ENCODE measurements around the gene PRKN. TPM values are rescaled to one million over a fixed set of nuclear protein-coding genes. Genes with fewer than 3 reads are reported as not detected.

PRKN gene
- total RNA-seq, 1 experiment from 2014 or later = 1.2 TPM

GRCh38 chr6:161985876-161986423, 741.6 kb downstream of the PRKN start:
- H3K27me3 ChIP-seq (replicated peaks; ENCODE audit: insufficient read depth, low read depth, low read length, poor library complexity) = no peaks in the 10 kb centered on the region
- H3K36me3 ChIP-seq (ENCODE audit: insufficient read depth, low read length, poor library complexity, severe bottlenecking) = no peaks in the 10 kb centered on the region
- H3K4me3 ChIP-seq (ENCODE audit: low read depth, low read length, poor library complexity, severe bottlenecking) = no peak overlapping the region
- ChIA-PET POLR2A (ENCODE audit: low non-redundant PET) (no interaction called here), CTCF (no interaction called here)
- intact Hi-C loops (cut with micrococcal nuclease; ENCODE audit: unreplicated experiment) = no loop called here
- H3K27ac ChIP-seq (ENCODE audit: low read depth, low read length, poor library complexity, severe bottlenecking) = no peak overlapping the region
- no peak for DNase-seq (ENCODE audit: low spot score)
- H3K9me3 ChIP-seq (ENCODE audit: low read depth, low read length, poor library complexity, severe bottlenecking) = peaks cover 8% of the 10 kb centered on the region
- TF ChIP-seq CTCF (conservative IDR thresholded peaks at IDR 0.05; ENCODE audit: low read depth, low read length) (no peak), EZH2 (IDR thresholded peaks at IDR 0.05; ENCODE audit: borderline replicate concordance, low read depth, low read length, poor library complexity, severe bottlenecking) (no peak)
- no peaks in the 10 kb centered on the region for H3K4me1 ChIP-seq (ENCODE audit: insufficient read depth, low read length, poor library complexity, severe bottlenecking)
- no TSS peak for BruUV-seq (replicated peaks)

DNA sequence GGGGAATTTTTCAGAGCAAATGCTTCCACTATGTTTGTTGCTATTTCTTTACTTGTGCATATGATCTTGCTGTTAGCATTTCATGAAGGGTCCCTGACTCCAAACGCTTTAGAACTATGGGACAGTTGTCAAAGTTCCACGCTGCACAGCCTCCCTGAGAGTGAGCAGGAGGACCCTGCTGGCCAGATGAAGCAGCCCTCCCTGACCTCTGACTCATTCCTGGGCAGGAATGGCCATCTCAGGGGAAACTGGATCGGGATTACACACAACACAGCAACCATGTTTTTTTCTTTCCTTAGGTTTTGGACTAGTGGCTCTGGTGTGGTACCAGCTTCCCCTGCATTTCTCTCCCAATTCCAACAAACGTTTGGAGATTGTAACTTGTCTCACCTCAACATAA, 742.9 kb downstream of the PRKN start:
- H3K27ac ChIP-seq (ENCODE audit: low read depth, low read length, poor library complexity, severe bottlenecking) = no peak overlapping the region
- no peaks in the 10 kb centered on the region for H3K9me3 ChIP-seq (ENCODE audit: low read depth, low read length, poor library complexity, severe bottlenecking)
- no peak for TF ChIP-seq CTCF (conservative IDR thresholded peaks at IDR 0.05; ENCODE audit: low read depth, low read length)
- no peak for TF ChIP-seq EZH2 (IDR thresholded peaks at IDR 0.05; ENCODE audit: borderline replicate concordance, low read depth, low read length, poor library complexity, severe bottlenecking)
- no peak overlapping the region for H3K4me3 ChIP-seq (ENCODE audit: low read depth, low read length, poor library complexity, severe bottlenecking)
- no peaks in the 10 kb centered on the region for H3K27me3 ChIP-seq (replicated peaks; ENCODE audit: insufficient read depth, low read depth, low read length, poor library complexity)
- ChIA-PET POLR2A (ENCODE audit: low non-redundant PET) (no interaction called here), CTCF (no interaction called here)
- no peak for DNase-seq (ENCODE audit: low spot score)
- no TSS peak for BruUV-seq (replicated peaks)
- H3K4me1 ChIP-seq (ENCODE audit: insufficient read depth, low read length, poor library complexity, severe bottlenecking) = no peaks in the 10 kb centered on the region
- intact Hi-C loops (cut with micrococcal nuclease; ENCODE audit: unreplicated experiment) = no loop called here
- H3K36me3 ChIP-seq (ENCODE audit: insufficient read depth, low read length, poor library complexity, severe bottlenecking) = no peaks in the 10 kb centered on the region

GRCh38 chr6:161976553-161976952, 751.0 kb downstream of the PRKN start:
- no TSS peak for BruUV-seq (replicated peaks)
- CTCF ChIA-PET = no interaction called here

More at GRCh38 chr6:161976553-161976952, 751.0 kb downstream of the PRKN start:
- Histone ChIP-seq H3K27ac (ENCODE audit: low read depth, low read length, poor library complexity, severe bottlenecking) (no peak overlapping the region), H3K4me1 (ENCODE audit: insufficient read depth, low read length, poor library complexity, severe bottlenecking) (no peaks in the 10 kb centered on the region), H3K27me3 (replicated peaks; ENCODE audit: insufficient read depth, low read depth, low read length, poor library complexity) (no peaks in the 10 kb centered on the region), H3K4me3 (ENCODE audit: low read depth, low read length, poor library complexity, severe bottlenecking) (no peak overlapping the region), H3K36me3 (ENCODE audit: insufficient read depth, low read length, poor library complexity, severe bottlenecking) (no peaks in the 10 kb centered on the region), H3K9me3 (ENCODE audit: low read depth, low read length, poor library complexity, severe bottlenecking) (peaks cover 3% of the 10 kb centered on the region)
- POLR2A ChIA-PET (ENCODE audit: low non-redundant PET) = no interaction called here
- intact Hi-C loops (cut with micrococcal nuclease; ENCODE audit: unreplicated experiment) = no loop called here
- TF ChIP-seq CTCF (conservative IDR thresholded peaks at IDR 0.05; ENCODE audit: low read depth, low read length) = no peak
- TF ChIP-seq EZH2 (IDR thresholded peaks at IDR 0.05; ENCODE audit: borderline replicate concordance, low read depth, low read length, poor library complexity, severe bottlenecking) = no peak
- no peak for DNase-seq (ENCODE audit: low spot score)

Data from A673 (cell line).